Measurements from ENCODE around the gene LRRC51.
"Not testable (repeated sequence)": the region's sequence is repeated elsewhere in the genome, so short reads cannot be mapped to it uniquely, and the experiment has no call there.

The LRRC51 gene

GRCh38 chr11:72103754-72104167, 23.1 kb downstream of the LRRC51 start:
- DNase-seq (ENCODE audit: extremely low read depth in 1 of 2, low read depth in 1 of 2), result no peak

GRCh38 chr11:72105888-72106287, 25.2 kb downstream of the LRRC51 start, which contains the start of gene TOMT:
TSS of gene TOMT (plus strand) at chr11:72105924. CDS start at chr11:72105952, 28 bp downstream.
- DNase-seq (ENCODE audit: extremely low read depth in 1 of 2, low read depth in 1 of 2), result no peak

- no peak for DNase-seq (ENCODE audit: extremely low read depth in 1 of 2, low read depth in 1 of 2)
Observed at GRCh38 chr11:72111300-72112142, 30.9 kb downstream of the LRRC51 start.

- DNase-seq (ENCODE audit: extremely low read depth in 1 of 2, low read depth in 1 of 2), result peak; percentile 94 to 99
Observed at GRCh38 chr11:72112143-72112977, 31.7 kb downstream of the LRRC51 start, which contains the start of gene ANAPC15. TSS of gene ANAPC15 (minus strand) at chr11:72112695. CDS start at chr11:72111276, 1,419 bp downstream.

GRCh38 chr11:72112978-72113808, 32.5 kb downstream of the LRRC51 start:
- no peak for DNase-seq (ENCODE audit: extremely low read depth in 1 of 2, low read depth in 1 of 2)

GRCh38 chr11:72114570-72114969, 33.9 kb downstream of the LRRC51 start:
- no peak for DNase-seq (ENCODE audit: extremely low read depth in 1 of 2, low read depth in 1 of 2)

- no peak for DNase-seq (ENCODE audit: extremely low read depth in 1 of 2, low read depth in 1 of 2)
Observed at GRCh38 chr11:72116019-72116755, 35.5 kb downstream of the LRRC51 start.

- DNase-seq (ENCODE audit: extremely low read depth in 1 of 2, low read depth in 1 of 2), result no peak
Observed at GRCh38 chr11:72119198-72119597, 38.5 kb downstream of the LRRC51 start.

- no peak for DNase-seq (ENCODE audit: extremely low read depth in 1 of 2, low read depth in 1 of 2)
Observed at GRCh38 chr11:72120930-72121329, 40.3 kb downstream of the LRRC51 start.

GRCh38 chr11:72122607-72123006, 42.0 kb downstream of the LRRC51 start:
- no peak for DNase-seq (ENCODE audit: extremely low read depth in 1 of 2, low read depth in 1 of 2)

GRCh38 chr11:72123117-72123653, 42.5 kb downstream of the LRRC51 start:
- DNase-seq (ENCODE audit: extremely low read depth in 1 of 2, low read depth in 1 of 2), result no peak

GRCh38 chr11:72124046-72124445, 43.4 kb downstream of the LRRC51 start:
- no peak for DNase-seq (ENCODE audit: extremely low read depth in 1 of 2, low read depth in 1 of 2)

- DNase-seq (ENCODE audit: extremely low read depth in 1 of 2, low read depth in 1 of 2), result no peak
Observed at GRCh38 chr11:72125956-72126355, 45.3 kb downstream of the LRRC51 start.

GRCh38 chr11:72127923-72128322, 47.3 kb downstream of the LRRC51 start:
- no peak for DNase-seq (ENCODE audit: extremely low read depth in 1 of 2, low read depth in 1 of 2)

- no peak for DNase-seq (ENCODE audit: extremely low read depth in 1 of 2, low read depth in 1 of 2)
Observed at GRCh38 chr11:72129381-72129780, 48.7 kb downstream of the LRRC51 start.

- DNase-seq (ENCODE audit: extremely low read depth in 1 of 2, low read depth in 1 of 2), result no peak
Observed at GRCh38 chr11:72132646-72133045, 52.0 kb downstream of the LRRC51 start.

- DNase-seq (ENCODE audit: extremely low read depth in 1 of 2, low read depth in 1 of 2), result not testable (repeated sequence)
Observed at GRCh38 chr11:72135473-72135872, 54.8 kb downstream of the LRRC51 start, which contains the start of gene FOLR3. TSS of gene FOLR3 (plus strand) at chr11:72135725. CDS start at chr11:72135953, 228 bp downstream.

- no peak for DNase-seq (ENCODE audit: extremely low read depth in 1 of 2, low read depth in 1 of 2)
Observed at GRCh38 chr11:72135891-72136683, 55.4 kb downstream of the LRRC51 start.
